Measurements from ENCODE around the gene SOSTDC1.
A peak's percentile ranks its signal among the peaks of the same experiment; 100 is the strongest.
"Not testable (repeated sequence)": the region's sequence is repeated elsewhere in the genome, so short reads cannot be mapped to it uniquely, and the experiment has no call there.

SOSTDC1 gene

DNA sequence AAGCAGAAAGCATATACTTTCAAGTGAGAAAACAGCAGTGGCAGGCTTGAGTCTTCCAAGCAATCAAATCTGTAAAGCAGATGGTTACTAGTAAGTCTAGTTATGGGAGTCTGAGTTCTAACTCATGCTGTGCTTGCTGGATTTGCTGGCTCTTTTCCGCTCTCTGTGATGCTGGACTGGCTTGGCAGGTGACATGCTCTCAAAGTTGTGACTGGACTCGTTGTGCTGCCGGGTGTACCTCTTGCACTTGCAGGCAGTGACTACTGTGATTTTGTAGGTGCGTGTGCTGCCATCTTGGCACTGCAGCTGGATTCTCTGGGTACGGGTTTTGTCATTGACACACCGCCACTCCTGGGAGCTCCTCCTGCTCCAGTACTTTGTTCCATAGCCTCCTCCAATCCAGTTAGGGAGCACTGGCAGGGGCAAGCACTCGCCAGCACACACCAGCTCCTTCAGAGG, 3.1 kb downstream of the SOSTDC1 start:
- DNase-seq (ENCODE audit: low read depth), result no peak

DNA sequence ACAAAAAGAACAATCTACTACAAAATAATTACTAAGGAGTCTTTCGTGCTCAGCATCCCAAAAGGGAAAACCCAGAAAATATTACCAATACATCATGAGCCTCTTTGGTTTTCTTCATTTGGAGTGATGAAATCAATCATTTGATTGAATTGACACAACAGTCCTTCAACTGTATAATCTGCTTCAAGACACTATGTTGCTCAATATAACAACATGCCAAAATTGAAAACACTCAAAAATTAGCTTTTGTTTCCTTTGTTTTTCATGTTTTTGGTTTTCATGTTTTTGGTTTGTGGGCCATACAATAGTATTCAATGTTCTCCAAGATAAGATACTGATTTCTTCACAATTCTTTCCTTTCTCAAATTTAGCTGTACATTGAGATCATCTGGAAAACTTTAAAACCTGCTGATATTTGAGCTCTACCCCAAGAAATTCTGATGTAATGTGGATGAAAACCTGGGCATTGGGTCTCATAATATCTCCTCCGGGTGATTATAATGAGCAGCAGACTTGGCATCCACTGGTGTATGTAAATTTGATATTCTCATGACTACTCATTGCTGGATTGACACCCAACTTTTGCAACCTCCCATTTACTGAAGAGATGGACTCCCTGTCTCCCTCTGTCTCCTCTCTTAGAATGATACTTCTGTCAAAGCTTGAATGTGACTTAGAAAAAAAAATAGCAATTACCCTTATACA, 4.6 kb downstream of the SOSTDC1 start:
- no peak for DNase-seq (ENCODE audit: low read depth)

DNA sequence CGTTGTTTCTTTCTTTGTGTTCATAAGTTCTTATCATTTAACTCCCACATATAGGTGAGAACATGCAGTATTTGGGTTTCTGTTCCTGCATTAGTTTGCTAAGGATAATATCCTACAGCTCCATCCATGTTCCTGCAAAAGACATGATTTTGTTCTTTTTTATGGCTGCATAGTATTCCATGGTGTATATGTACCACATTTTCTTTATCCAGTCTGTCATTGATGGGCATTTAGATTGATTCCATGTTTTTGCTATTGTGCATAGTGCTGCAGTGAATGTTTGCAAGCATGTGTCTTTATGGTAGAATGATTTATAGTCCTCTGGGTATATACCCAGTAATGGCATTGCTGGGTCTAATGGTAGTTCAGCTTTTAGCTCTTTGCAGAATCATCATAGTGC, 9.2 kb downstream of the SOSTDC1 start:
- DNase-seq (ENCODE audit: low read depth), result not testable (repeated sequence)

DNA sequence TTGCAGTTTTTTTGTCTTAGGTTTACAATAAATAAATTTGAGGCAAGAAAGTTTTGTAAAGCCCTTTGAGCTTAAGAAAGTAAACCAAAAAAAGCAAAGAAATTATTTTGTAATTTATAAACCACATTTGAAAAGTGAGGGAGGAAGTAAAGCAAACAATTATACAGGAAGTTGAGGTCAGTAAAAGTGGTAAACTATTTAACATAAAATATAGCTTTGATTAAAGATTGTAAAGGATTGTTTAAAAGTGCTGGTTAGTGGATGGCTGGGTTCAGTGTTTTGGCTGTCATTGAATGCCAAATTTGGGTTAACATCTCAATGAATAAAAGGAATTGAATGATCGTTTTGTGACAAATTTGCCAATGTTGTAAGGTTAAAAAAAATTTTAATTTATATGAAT, 9.9 kb downstream of the SOSTDC1 start:
- DNase-seq (ENCODE audit: low read depth), result no peak

DNA sequence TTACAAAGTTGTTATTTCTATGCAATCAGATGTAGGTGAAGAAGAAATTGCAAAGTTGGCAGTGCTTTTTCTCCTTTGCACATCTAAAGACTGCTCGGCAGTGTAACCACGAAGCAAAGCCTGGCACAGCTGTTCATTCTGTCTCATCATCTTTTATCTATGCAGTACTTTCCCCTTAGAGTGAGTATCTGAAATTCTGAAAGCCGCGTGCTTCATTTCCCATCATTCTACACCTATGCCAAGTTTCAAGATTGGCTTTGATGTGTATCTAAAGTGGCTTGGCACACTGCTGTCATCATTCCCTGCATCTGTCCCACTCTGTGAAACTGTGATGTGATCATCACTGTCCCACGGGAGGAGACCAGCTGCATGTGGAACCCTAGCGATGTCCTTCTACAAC, 15.2 kb downstream of the SOSTDC1 start:
- no peak for DNase-seq (ENCODE audit: low read depth)

DNA sequence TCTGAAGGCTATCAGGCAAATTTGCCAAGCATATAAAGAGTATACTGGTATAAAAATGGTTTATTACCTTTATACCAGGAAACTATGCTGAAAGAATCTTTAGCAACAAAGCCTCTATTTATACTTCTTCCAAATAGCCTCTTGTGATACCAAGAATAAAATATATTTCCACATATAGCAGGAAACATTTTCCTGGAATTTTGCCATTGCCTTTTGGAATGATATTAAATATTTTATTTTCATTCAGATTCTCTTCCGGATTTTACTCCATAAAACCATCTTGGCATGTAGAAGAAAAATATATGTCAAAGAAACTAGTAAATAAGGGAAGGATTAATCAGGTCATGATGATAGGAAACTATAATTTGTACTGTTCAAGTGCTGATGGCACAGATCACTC, 17.7 kb downstream of the SOSTDC1 start:
- no peak for DNase-seq (ENCODE audit: low read depth)

DNA sequence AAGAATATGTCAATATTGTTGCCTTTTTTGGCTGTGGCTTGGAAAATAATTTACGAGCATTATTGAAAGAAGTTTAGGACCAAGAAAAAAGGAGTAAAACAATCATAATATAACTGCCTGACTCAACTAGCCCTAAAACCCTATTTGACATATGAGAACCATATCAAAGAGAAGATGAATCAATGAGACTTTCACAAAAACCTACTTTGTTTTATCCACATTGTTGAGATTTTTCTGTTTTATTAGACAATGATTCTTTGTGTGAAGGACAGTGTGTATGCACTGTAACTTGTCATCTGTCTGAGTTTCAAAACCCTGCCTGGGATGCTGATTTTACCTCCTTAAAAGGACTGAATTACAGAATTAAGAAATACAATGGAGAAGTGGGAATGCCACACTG, 19.0 kb downstream of the SOSTDC1 start:
- no peak for DNase-seq (ENCODE audit: low read depth)

DNA sequence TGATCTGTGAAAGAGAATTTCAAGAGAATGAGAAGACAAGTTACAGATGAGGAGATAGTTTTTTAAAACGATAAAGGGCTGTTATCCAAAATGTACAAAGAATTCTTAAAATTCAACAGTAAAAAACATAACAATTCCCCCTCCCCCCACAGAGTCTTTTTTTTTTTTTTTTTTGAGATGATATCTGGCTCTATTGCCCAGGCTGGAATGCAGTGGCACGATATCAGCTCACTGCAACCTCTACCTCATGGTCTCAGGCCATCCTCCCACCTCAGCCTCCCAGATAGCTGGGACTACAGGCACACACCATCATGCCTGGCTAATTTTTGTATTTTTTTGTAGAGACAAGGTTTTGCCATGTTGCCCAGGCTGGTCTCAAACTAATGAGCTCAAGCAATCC, 21.7 kb downstream of the SOSTDC1 start:
- not testable (repeated sequence) for DNase-seq (ENCODE audit: low read depth)

DNA sequence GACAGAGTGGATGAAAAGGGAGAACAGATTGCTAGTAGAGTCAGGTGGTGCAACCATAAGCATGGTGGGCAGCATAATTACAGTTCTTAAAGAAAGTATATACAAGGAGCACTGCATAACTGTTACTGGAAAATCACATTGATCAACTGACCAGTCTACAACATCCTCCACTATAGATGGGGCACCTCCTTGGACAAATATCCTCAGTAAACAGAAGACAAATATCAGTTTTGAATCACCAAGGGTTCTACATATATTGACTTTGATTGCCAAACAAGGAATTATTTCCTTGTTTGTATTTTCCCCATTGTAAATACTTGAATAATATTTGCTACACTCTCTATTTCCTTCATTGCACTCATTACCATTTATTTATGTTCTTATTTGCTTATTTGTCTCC, 26.6 kb downstream of the SOSTDC1 start:
- no peak for DNase-seq (ENCODE audit: low read depth)

DNA sequence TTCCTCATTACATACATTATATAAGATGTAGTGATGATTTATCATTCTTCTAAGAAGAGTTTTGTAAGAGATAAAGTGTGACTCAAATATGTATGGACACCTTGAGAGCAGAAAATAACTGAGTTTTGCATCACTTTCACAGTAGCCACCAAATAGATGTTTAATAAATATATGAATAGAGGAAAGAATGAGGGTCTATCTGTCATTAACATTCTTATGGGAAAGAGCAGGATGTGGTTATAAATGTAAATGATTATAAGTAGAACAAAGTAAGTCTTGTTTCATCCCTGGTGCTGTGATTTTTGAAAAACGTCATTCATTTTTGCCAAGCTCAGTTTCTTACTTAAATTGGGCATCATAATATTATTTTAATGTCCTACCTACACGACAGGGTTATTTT, 29.2 kb downstream of the SOSTDC1 start:
- DNase-seq (ENCODE audit: low read depth), result no peak

DNA sequence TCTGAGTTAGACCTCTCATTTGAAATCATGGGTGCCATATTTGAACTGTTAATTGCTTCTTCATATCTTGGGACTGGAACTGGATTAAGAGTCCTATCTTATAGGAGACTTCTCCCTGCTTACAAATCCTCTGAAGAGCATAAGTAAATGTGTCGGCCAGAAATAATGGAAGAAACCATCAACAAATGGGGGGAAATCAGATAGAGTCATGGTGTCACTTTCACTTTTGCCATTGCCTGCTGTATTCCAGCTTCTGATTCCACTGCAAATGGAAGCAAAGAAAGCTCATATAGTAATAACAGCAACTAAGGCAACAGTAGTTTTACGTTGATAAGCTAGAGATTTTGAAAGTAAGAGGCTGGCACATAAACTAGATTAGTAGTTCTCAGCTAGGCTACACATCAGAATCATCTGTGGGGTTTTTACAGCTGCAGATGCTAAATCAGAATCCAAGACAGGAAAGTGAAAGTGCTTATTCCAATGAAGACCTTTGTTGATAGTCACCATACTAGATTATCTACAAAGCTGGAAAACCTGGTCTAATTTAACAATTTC, 31.9 kb downstream of the SOSTDC1 start:
- DNase-seq (ENCODE audit: low read depth), result no peak

DNA sequence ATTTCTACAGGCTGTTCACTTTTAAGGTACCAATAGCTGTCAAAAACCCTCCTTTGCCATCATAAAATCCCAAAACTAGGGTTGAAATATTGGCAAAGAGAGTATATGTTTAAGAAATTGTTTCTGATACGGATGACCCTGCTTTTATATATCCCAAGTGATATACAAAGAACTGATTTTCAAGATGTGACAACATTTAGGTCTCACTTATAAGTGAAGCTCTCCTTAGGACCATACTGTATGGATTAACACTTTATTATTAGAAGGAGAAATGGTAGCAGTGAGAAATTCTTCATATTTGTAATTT, 33.2 kb downstream of the SOSTDC1 start:
- DNase-seq (ENCODE audit: low read depth), result no peak

DNA sequence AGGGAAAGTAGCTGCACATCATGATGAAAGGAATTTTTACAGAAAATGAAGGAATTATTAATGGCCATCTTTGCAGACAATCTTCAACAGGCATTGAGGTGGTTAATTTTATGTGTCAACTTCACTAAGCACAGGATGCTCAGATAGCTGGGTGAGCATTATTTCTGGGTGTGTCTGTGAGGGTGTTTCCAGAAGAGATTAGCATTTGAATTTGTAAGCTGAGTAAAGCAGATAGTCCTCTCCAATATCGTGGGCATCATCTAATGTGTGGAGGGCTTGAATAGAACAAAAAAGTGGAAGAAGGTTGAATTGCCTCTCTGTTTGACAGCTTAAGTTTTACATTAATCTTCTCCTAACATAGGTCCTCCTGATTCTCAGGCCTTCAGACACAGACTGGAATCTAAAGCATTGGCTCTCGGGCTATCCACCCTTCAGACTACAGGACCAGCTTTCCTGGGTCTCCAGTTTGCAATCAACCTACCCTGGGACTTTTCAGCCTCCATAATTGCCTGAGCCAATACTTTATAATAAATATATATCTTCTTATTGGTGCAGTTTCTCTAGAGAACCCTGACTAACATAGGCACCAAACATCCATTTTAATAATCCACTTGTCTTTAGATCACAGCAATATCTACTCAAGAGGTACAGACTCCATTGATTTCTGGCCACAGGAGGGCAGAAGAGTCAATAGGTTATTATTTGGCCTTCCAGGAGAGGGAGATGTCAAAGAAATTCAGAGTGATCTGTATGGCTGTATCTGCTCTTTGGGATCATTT, 33.7 kb downstream of the SOSTDC1 start:
- no peak for DNase-seq (ENCODE audit: low read depth)

DNA sequence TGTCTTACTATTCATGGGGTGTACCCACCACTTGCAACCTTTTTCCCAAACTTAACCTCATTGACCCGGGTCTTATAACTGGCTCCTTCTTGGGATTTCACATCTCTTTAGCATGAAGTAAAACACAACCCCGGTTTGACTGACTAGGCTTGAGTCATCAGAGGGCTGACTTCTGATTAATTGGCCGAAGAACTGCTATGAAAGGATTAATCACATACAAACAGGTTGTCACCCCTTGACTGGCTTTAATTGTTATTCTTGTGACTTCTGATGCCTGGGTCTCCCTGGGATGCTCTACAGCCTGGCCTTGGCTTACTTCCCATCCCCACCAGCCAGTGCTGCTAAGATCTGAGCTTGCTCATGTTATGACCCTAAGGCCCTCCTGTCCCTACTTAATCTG, 35.4 kb downstream of the SOSTDC1 start:
- no peak for DNase-seq (ENCODE audit: low read depth)

DNA sequence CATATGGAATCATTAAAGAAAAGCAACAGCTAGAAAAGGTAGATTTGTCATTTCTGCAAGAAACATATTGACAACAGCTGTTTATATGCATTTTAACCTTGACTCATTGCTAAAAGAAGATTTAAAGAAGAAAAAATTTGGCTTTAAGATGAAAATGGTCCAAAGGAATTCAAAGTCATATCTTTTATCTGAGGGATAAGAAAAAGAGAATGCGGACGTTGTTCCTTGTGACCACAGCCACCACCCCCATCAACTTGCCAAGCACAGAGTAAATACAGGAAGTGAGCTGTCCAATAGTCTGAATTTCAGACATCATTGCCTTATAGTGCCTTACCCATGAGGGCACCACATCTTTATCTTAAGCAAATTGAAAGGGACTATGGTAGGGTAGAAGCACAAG, 36.9 kb downstream of the SOSTDC1 start:
- DNase-seq (ENCODE audit: low read depth), result no peak

DNA sequence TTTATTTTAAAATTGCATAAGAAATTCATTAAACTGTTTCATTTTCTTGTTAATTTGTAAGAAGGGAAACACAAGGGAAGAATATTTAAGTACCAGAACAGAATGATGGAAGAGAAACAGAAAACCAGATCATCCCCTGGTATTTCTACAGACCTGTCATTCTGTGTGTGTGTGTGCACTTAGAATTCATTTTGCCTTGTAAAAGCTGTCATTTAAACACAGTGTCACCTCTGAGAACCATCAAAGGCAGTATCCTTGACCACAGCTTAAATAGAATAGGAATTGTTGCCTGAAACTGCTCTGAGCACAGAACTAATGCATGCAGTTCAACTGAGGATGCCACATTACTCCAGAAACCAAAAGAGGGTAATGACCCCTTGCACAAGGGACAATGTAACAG, 37.4 kb downstream of the SOSTDC1 start:
- no peak for DNase-seq (ENCODE audit: low read depth)

DNA sequence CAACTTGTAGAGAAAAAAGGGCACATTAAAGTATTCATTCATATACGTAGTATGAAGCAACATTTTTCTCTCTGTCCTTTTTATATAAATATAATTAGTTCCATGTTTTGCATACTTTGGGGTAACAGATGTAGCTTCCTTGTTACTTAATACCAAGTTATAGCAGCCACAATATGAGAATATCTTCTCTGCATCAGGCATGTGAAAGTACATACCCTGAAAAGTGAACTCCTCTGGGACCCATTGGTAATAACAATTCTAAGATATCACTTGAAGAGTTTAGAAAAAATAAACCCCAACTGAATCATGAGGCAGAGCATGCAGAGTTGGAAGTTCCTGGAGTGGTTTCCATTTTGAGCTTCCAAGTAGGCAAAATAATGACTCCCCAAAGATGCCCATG, 41.8 kb downstream of the SOSTDC1 start:
- no peak for DNase-seq (ENCODE audit: low read depth)

DNA sequence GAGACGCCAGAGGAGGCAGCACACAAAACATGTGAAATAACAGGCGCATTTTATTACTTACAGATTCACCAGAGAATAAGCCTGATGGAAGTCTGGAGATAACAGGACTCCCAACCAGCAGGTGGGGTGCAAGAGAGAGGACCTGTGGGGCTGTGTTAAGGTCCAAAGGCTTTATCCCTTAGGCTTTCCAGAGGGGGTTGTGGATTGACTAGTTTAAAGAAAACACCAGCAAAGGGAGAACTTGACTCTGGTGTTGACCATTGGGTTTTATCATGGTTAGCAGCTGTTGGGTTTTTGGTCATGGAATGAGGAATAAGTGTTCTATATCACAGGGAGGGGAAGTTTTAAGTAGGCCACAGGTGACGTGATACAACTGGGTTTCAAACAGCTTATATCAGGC, 42.6 kb downstream of the SOSTDC1 start:
- DNase-seq (ENCODE audit: low read depth), result no peak

DNA sequence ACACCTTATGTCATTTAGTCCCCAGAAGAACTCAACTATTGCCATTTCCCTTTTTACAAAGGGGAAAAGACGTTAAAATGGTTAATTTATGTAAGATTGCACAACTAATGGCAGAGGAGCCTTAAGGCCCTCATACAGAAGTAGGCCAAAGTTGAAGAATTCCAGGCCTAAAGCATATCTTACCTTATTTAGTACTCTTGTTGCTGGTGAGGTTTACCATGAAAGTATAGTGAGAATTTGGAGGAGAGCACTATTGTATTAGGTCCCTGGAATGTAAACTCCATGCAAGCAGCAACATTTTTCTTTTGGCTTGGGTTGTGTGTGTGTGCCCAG, 43.5 kb downstream of the SOSTDC1 start:
- DNase-seq (ENCODE audit: low read depth), result no peak

DNA sequence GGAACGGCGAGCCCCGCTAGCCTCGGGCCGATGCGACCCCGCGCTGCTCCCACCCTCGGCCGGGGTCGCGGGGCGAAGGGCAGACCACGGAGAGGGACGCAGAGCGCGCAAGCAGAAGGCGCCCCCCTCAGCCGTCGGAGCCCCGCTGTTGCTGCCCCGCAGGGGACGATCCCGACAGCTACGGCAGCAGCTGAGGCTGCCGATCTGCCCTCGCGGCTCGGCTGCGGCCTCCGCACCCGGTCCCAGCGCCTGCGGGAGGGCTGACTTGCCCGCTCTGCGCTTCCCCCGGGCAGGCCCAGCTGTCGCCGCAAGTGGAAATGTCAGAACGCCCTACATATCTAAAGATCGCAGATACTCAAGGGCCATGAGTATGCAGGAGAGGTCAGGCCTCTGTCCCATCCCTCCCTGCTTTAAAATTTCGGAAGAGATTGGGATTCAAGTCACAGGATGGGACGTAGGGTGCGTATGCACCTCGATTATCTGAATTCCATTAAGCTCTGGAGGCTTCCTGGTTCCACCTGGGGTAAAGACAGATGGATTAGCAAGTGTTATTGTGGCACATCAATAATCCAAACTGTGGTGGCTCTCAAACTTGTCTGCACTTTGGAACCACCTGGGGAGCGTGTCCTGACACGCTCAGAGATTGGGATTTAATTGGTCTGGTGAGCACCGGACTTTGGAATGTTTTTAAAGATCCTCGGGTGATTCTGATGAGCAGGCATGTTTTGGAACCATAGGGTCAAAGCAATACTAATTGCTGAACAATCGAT, 44.0 kb downstream of the SOSTDC1 start, which contains the start of gene CRPPA:
TSS of gene CRPPA (minus strand) at position 206 of the 770 bp plus-strand sequence. CDS start 216 bp downstream, outside the sequence.
- peak; percentile 27 for DNase-seq (ENCODE audit: low read depth)

DNA sequence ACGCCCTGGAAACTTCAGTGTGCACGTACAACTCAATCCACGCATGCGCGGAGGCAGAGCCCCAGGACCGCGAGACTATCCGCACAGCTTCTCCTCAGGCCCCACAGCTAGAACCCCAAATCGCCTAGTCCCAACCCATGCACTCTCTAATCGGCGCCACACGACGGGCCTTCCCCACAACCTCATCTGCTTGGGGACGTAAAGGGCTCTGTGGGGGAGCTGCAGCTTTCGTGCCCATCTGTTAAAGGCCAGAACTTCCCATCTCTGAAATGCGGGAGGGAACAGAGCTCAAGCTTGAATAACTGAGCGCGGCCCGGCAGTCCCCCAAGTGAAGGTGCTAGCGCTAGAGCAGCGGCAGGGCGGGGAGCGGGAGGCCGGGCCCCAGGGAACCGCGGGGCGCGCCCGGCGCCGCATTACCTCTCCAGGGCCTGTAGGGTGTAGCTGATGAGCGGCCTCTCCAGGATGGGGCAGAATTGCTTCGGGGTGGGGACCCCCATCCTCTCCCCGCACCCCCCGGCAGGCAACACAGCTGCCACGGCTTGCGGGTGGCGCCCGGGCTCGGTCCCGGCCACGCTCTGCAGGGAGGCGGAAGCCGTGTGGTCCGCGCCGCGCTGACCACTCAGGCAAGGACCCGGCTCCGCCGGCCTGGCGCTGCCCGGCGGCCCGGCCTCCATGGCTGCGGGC, 44.7 kb downstream of the SOSTDC1 start:
- DNase-seq (ENCODE audit: low read depth), result peak; percentile 74

DNA sequence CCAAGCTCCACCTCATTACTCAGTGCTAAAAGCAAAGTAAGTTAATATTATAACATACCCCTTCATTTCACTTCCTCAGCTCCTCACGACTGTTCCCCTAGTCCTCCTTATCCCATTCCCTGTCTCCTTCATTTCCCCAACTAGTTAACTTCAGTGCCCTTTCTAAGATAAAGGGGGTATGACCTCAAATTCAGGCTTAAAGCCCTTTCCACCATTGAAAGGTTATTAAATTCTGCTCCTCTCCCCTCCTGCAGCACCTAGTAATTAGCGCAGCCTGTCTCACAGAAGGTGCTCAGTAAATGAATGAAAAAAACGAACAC, 45.2 kb downstream of the SOSTDC1 start:
- no peak for DNase-seq (ENCODE audit: low read depth)
